Measurements from ENCODE around the gene ITCH. TPM values are rescaled to one million over a fixed set of nuclear protein-coding genes. Genes with fewer than 3 reads are reported as not detected.
"Not testable (repeated sequence)": the region's sequence is repeated elsewhere in the genome, so short reads cannot be mapped to it uniquely, and the experiment has no call there.

The ITCH gene
- total RNA-seq, 1 donor from 2014 or later: 42.7 TPM

GRCh38 chr20:34507702-34508413 is 144.8 kb downstream of the ITCH start:
- TF ChIP-seq CTCF (conservative IDR thresholded peaks at IDR 0.05; ENCODE audit: low read depth, low read length): no peak
- no peak overlapping the region for H3K4me3 ChIP-seq (ENCODE audit: low read depth, low read length)
- DNase-seq (ENCODE audit: low read depth): no peak

GRCh38 chr20:34510575-34510974 is 147.5 kb downstream of the ITCH start:
- TF ChIP-seq CTCF (conservative IDR thresholded peaks at IDR 0.05; ENCODE audit: low read depth, low read length): no peak
- no peak for DNase-seq (ENCODE audit: low read depth)
- H3K4me3 ChIP-seq (ENCODE audit: low read depth, low read length): no peak overlapping the region

DNA sequence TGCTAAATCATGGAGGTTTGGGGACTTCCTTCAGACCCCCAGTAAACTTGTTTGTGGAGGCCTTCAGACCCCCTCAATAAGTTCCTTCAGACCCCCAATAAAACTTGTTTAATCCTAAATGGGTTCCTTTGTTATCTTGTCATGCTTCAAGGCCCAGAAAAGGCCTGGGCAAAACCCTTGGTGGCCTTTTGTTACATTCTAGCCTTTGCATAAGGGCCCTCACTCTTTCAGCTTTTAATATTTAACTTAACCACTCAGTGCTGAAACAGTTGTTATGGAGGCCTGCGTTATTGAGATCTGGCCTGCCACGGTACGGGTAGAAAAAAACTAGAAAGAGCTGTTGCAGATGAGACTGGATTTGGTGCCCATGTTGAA is 148.8 kb downstream of the ITCH start:
- peak overlapping the region; percentile 27 for H3K4me3 ChIP-seq (ENCODE audit: low read depth, low read length)
- DNase-seq (ENCODE audit: low read depth): no peak
- TF ChIP-seq CTCF (conservative IDR thresholded peaks at IDR 0.05; ENCODE audit: low read depth, low read length): no peak

DNA sequence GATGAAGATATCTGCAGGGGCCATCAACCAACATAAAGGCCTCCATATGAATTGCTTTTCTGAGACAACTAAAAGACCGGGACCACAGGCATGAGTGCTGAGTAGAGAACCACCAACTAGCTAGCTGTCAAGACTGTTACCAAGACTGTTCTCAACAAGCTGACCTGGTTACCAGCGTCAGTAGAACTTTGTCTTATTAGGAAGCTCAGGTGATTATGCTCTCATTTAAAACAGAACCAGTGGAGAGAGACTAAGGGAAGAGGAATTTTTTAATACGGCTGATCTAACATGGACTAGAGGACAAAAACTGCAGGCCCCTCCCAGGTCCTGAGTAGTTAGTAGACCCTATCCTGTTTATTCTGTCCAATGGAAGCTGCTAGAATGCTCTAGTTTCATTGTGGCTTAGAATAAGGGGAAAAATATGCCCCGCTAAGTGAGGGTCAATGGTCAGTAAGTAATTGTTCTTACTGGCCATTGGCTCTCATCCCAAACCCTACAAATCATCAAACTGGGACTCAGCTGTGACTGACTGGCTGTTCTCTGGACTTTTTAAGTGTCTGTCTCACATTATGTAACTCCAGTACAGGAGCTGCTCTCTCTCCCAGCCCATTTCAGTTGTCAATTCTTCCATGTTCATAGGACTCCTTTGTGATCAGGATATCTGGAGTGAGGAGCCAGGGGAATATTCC is 149.3 kb downstream of the ITCH start:
- DNase-seq (ENCODE audit: low read depth): peak; percentile 84
- H3K4me3 ChIP-seq (ENCODE audit: low read depth, low read length): peak overlapping the region; percentile 27
- TF ChIP-seq CTCF (conservative IDR thresholded peaks at IDR 0.05; ENCODE audit: low read depth, low read length): no peak

GRCh38 chr20:34512955-34513419 is 149.9 kb downstream of the ITCH start:
- no peak overlapping the region for H3K4me3 ChIP-seq (ENCODE audit: low read depth, low read length)
- TF ChIP-seq CTCF (conservative IDR thresholded peaks at IDR 0.05; ENCODE audit: low read depth, low read length): no peak
- no peak for DNase-seq (ENCODE audit: low read depth)

GRCh38 chr20:34514034-34514433 is 151.0 kb downstream of the ITCH start:
- H3K4me3 ChIP-seq (ENCODE audit: low read depth, low read length); DNase-seq (ENCODE audit: low read depth): not testable (repeated sequence)

GRCh38 chr20:34514897-34515483 is 151.9 kb downstream of the ITCH start:
- no peak for TF ChIP-seq CTCF (conservative IDR thresholded peaks at IDR 0.05; ENCODE audit: low read depth, low read length)
- DNase-seq (ENCODE audit: low read depth): no peak
- peak overlapping the region; percentile 81 for H3K4me3 ChIP-seq (ENCODE audit: low read depth, low read length)
